Measurements from ENCODE around the gene NCOA5. TPM values are rescaled to one million over a fixed set of nuclear protein-coding genes. Genes with fewer than 3 reads are reported as not detected.

The NCOA5 gene
- total RNA-seq, 2 experiments from 2014 or later = 24.5 to 36.9 TPM

DNA sequence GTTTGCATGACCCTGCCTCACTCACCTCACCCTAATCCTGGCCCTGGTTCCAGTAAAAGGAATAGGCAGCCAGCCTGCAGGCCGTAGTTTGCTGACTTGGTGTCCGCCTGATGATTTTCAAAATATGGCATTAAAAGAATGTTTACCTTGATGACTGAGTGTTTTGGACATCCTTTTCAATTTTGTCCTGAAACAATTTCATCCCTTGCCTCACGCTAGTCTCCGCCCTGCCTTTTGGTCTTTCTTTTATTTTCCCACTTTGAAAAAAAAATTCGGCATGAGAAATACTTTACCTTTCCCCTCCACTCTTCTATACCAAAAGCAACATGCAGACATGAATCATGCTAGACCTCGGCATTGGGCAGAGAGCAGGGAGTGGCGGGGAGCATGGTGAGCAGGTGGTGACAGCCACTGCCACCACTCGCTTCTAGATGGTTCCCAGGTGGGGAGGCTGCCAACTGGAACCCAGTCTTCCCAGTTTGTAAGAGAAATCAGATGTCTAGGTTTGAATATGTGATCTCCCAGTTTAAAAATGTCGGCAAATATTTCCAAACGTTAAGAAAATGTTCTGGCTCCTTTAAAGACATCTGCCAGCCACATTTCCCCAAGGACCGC lies 37.7 kb upstream of the NCOA5 start:
- ATAC-seq = no peak
- CTCF ChIA-PET = no interaction called here
- no peak overlapping the region for H3K4me3 Mint-ChIP-seq
- H3K4me1 Mint-ChIP-seq = no peaks in the 10 kb centered on the region
- H3K9me3 Mint-ChIP-seq (ENCODE audit: low read depth) = no peaks in the 10 kb centered on the region
- peaks cover 35% of the 10 kb centered on the region for H3K27me3 Mint-ChIP-seq
- no peaks in the 10 kb centered on the region for H3K36me3 Mint-ChIP-seq
- no peak for DNase-seq
- no peak overlapping the region for H3K27ac Mint-ChIP-seq

DNA sequence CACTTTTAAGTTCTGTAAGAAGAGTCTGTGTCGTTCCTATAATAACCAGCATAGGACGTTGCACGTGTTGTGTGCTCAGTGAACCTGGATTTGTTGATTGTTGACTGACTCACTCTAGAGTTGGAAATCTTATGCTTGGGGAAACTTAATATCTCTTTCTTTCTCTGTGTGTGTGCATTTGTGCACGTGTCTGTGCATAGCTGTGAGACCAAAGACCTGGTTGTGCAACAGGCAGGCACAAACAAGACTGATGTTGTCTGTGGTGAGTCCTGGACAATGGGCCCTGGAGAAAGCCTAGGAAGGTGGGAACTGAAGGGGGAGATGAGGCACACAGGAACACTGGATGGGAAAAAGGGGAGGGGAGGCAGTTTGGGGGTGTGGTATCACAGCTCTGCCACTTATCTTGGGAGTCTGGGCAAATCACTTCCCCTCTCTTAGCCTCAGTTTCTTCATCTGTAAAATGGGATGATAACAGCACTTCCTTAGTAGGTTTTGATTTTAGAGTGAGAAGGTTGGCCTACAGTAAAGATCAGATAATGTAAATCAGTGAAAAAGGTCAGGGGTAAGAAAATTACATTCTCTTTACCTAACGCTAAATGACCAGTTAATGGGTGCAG lies 36.8 kb upstream of the NCOA5 start:
- H3K4me3 Mint-ChIP-seq = no peak overlapping the region
- H3K27ac Mint-ChIP-seq = no peak overlapping the region
- DNase-seq (no peak), ATAC-seq (no peak)
- no peaks in the 10 kb centered on the region for H3K9me3 Mint-ChIP-seq (ENCODE audit: low read depth)
- peaks cover 29% of the 10 kb centered on the region for H3K27me3 Mint-ChIP-seq
- CTCF ChIA-PET = no interaction called here
- H3K4me1 Mint-ChIP-seq = peaks cover 3% of the 10 kb centered on the region
- H3K36me3 Mint-ChIP-seq = no peaks in the 10 kb centered on the region

DNA sequence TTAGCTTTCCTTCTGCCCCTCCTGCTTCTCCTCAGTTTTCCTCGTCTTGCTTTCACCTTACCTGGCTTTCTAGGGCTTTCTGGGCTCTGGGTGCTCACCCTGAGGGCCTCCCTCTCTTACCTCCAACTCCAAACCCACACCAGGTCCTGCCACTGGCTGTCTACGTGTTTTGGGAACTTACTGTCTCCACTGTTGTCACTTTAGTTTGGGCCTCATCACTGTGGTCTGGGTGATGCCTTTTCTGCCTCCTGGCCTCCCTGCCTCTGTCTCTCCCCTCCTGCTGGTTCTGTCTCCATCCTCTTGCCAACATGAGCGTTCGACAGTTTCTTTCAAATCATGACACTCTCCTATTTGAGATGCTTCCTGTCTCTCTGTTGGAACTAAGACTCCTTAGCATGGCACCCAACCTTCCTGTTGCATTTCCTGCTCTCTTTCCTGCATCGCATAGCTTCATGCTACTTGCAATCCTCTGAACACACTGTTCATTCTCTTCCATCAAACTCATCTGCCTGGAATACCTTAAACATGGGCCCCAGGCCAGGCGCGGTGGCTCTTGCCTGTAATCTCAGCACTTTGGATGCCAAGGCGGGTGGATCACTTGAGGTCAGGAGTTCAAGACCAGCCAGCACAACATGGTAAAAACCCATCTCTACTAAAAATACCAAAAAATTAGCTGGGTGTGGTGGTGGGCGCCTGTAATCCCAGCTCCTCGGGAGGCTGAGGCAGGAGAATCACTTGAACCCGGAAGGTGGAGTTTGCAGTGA lies 33.9 kb upstream of the NCOA5 start:
- no peak for DNase-seq
- H3K4me3 Mint-ChIP-seq = no peak overlapping the region
- peaks cover 6% of the 10 kb centered on the region for H3K4me1 Mint-ChIP-seq
- no peaks in the 10 kb centered on the region for H3K36me3 Mint-ChIP-seq
- no peaks in the 10 kb centered on the region for H3K9me3 Mint-ChIP-seq (ENCODE audit: low read depth)
- peaks cover 2% of the 10 kb centered on the region for H3K27me3 Mint-ChIP-seq
- ATAC-seq = no peak
- H3K27ac Mint-ChIP-seq = no peak overlapping the region
- CTCF ChIA-PET = no interaction called here

DNA sequence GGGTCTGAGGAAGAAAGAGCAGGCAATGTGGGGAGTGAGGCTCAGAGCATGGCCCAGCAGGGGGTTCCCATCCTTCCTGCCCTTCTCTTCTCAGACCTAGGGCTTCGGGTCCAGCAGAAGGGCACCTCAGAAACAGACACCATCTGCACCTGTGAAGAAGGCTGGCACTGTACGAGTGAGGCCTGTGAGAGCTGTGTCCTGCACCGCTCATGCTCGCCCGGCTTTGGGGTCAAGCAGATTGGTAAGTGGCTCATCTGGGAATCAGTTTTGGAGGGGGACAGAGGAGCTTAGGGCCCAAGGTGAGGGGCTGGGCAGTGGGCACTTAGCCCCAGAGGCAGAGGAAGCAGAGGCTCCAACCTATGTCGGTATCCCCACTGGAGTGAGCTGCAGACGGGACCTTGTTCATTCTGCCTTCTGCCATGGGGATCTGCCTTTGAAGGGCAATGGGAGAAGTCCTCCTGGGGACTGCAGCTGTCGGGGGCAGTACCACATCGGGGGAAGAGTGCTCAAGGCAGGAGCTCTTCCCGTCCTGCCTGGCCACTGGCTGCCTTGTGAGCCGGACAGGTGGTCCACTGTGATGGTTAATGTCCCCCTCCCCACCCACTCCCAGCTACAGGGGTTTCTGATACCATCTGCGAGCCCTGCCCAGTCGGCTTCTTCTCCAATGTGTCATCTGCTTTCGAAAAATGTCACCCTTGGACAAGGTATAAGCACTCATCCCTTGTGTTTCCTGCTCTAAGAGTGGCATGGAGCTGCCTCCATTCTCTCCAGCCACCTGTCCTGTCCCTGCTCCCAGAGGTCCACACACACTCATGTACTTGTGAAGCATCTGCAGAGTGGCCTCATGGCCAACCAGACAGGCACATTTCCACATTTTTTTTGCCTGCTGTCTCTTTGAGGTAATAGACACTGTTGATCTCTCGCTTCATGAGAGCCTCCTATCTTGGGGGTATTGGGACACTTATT lies 33.0 kb upstream of the NCOA5 start:
- CTCF ChIA-PET = no interaction called here
- Mint-ChIP-seq H3K27me3 (peaks cover 2% of the 10 kb centered on the region), H3K36me3 (no peaks in the 10 kb centered on the region), H3K4me1 (peaks cover 11% of the 10 kb centered on the region), H3K4me3 (no peak overlapping the region), H3K9me3 (ENCODE audit: low read depth) (no peaks in the 10 kb centered on the region), H3K27ac (no peak overlapping the region)
- ATAC-seq (no peak), DNase-seq (no peak)

DNA sequence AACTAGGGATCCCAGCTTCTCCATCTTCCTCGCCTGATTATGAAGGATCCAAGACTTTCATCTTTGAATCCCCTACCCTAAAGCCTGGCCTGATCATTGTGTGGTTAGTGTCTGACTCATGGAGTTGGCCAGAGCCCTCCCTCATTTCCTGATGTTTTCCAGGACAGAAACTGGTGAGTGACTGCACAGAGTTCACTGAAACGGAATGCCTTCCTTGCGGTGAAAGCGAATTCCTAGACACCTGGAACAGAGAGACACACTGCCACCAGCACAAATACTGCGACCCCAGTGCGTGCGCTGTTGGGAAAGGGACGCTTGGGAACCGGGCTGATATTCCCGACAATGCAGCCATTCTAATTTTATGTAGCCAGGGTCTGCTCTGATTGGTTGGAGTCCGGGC lies 32.3 kb upstream of the NCOA5 start:
- Mint-ChIP-seq H3K27me3 (peaks cover 2% of the 10 kb centered on the region), H3K4me1 (peaks cover 15% of the 10 kb centered on the region), H3K27ac (no peak overlapping the region), H3K36me3 (no peaks in the 10 kb centered on the region), H3K9me3 (ENCODE audit: low read depth) (no peaks in the 10 kb centered on the region), H3K4me3 (no peak overlapping the region)
- DNase-seq (no peak), ATAC-seq (no peak)
- CTCF ChIA-PET = no interaction called here

DNA sequence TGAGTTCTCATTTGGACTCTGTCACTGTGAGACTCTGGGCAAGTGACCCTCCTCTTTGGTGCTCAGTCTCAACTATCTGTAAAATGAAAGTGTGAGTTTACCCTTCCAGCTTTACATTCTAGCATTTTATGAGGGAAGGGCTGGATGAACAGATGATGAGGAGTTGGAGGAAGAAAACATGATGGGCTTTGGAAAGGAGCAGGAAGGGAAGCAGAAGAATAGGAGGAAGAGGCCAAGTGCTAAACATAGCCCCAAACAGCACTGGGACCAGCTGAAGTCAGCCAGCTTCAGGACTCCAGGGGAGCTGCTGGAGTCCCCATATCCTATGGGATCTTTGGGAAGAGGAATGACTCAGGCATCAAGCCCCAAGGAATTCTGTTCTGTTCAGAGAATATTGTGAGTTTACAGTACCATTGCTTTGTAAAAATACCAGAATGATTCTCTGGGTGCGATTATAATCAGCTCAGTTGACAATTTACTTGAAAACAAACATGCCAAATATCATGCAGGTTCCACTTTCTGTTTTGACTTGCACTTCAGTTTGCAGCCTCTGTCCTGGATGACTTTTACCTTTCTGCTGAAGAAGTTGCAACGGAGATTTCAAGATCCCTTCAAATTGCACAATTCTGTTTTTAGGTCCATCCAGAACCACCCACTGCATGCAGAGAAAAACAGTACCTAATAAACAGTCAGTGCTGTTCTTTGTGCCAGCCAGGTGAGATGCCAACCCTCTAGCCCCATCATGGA lies 31.6 kb upstream of the NCOA5 start:
- H3K27ac Mint-ChIP-seq = no peak overlapping the region
- DNase-seq = peak; percentile 19
- H3K4me1 Mint-ChIP-seq = peaks cover 15% of the 10 kb centered on the region
- no peak for ATAC-seq
- H3K9me3 Mint-ChIP-seq (ENCODE audit: low read depth) = no peaks in the 10 kb centered on the region
- H3K36me3 Mint-ChIP-seq = no peaks in the 10 kb centered on the region
- no peak overlapping the region for H3K4me3 Mint-ChIP-seq
- H3K27me3 Mint-ChIP-seq = no peaks in the 10 kb centered on the region
- CTCF ChIA-PET = interaction anchor here (1.4 kb wide), 2 partner anchors 11 to 14 kb away, joined by 3 to 4 read pairs; no protein-coding TSS in a partner anchor

DNA sequence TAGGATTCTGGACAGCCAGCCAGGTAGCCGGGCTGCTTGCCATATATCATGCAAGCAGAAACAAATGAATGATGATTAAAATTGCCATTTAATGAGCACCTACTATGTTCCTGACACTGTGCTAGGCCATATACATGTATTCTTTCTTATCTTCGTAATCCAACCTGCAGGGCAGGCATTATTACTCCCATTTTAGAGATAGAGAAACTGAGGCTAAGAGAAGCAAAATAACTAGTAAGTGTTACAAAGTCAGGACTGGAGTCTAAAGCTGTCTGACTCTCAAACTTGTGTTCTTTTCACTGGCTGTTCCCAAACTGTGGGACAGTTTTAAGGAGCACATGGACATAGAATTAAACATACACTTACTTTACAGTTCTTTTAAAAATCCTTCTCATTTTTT lies 30.4 kb upstream of the NCOA5 start:
- Mint-ChIP-seq H3K36me3 (no peaks in the 10 kb centered on the region), H3K27me3 (peaks cover 6% of the 10 kb centered on the region), H3K27ac (no peak overlapping the region), H3K4me1 (peaks cover 15% of the 10 kb centered on the region), H3K9me3 (ENCODE audit: low read depth) (no peaks in the 10 kb centered on the region), H3K4me3 (no peak overlapping the region)
- CTCF ChIA-PET = interaction anchor here (1.4 to 1.5 kb wide), 3 partner anchors 12 to 105 kb away, joined by 3 to 5 read pairs (median 4); no protein-coding TSS in a partner anchor
- ATAC-seq (no peak), DNase-seq (no peak)

DNA sequence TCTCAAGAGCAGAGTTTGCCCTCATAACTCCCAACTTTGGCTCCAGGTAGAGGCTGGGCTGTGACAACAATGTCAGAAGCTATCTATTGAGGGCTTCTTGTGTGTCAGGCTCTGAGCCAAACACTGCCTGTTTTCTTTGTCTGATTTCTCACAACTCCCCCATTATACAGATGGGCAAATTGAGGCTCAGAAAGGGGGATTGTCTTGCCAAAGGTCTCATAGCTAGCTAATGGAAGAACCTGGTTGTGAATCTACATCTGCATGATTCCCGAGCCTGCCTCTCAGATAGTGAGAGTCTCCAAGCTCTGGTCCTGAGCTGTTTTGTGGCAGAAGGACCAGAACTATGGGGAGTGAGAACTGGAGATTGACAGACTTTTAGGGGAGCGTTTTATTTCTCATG lies 29.8 kb upstream of the NCOA5 start:
- no peak overlapping the region for H3K27ac Mint-ChIP-seq
- no peak overlapping the region for H3K4me3 Mint-ChIP-seq
- CTCF ChIA-PET = interaction anchor here (1.4 to 1.8 kb wide), 3 partner anchors 56 to 230 kb away, joined by 3 to 5 read pairs (median 4); no protein-coding TSS in a partner anchor
- no peaks in the 10 kb centered on the region for H3K36me3 Mint-ChIP-seq
- ATAC-seq (no peak), DNase-seq (no peak)
- H3K27me3 Mint-ChIP-seq = peaks cover 6% of the 10 kb centered on the region
- peaks cover 15% of the 10 kb centered on the region for H3K4me1 Mint-ChIP-seq
- no peaks in the 10 kb centered on the region for H3K9me3 Mint-ChIP-seq (ENCODE audit: low read depth)

DNA sequence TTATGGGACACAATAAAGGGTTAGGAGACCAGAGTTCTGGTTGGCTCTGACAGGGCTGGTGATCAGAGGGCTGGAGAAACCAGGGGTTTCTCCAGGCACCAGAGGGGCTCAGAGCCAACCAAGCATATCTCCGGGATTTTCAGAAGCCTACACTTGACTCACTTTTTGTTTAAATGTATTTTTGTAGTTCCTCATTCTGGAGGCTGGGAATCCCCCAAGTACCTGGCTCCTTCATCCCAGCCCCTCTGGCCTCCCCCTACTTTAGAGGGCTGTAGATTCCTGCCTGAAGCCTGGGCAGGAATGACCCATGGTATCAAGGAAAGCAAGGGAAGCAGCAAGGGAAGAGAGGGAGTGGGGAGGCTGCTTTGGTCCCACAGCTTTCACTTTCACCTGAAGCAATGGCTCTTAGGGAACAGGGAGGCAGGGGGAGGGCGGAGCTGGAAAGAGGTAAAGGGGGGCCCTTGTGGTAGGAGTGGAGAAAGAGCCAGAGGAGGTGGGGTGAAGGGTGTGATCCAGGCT lies 29.3 kb upstream of the NCOA5 start:
- DNase-seq = no peak
- CTCF ChIA-PET = interaction anchor here (1.4 to 1.8 kb wide), 3 partner anchors 57 to 231 kb away, joined by 3 to 5 read pairs (median 4); no protein-coding TSS in a partner anchor
- no peaks in the 10 kb centered on the region for H3K9me3 Mint-ChIP-seq (ENCODE audit: low read depth)
- H3K27ac Mint-ChIP-seq = no peak overlapping the region
- H3K4me1 Mint-ChIP-seq = peaks cover 15% of the 10 kb centered on the region
- H3K36me3 Mint-ChIP-seq = no peaks in the 10 kb centered on the region
- no peak for ATAC-seq
- H3K27me3 Mint-ChIP-seq = peaks cover 6% of the 10 kb centered on the region
- H3K4me3 Mint-ChIP-seq = no peak overlapping the region

DNA sequence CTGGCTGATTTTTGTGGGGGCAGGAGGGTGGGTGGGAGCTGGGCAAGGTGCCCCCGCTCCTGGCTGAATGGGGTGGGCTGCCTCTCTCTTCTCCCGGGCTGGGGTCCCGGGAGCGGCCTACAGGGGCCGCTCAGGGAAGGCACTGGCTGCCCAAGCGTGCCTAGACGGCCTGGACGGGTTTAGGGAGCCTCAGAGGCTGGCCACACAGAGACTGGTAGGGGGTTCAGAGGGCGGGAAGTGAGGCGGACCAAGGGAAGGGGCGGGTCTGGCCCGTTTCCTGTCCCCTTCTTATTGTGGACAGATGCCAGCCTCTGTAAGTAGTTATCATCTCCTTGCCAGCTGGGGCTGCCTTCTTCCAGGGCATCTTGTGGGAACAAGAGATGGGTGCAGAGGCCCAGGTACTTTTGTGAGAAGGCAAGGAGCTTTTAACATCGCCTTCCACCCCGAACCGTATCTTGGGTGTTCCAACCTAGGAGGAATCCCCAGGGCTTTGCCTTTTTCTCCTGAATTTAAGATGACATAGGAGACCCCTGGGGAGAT lies 28.8 kb upstream of the NCOA5 start:
- no peaks in the 10 kb centered on the region for H3K9me3 Mint-ChIP-seq (ENCODE audit: low read depth)
- H3K4me3 Mint-ChIP-seq = peak overlapping the region; percentile 76
- CTCF ChIA-PET = interaction anchor here (1.4 to 1.8 kb wide), 2 partner anchors 57 to 231 kb away, joined by 3 to 4 read pairs; no protein-coding TSS in a partner anchor
- no peak for DNase-seq
- peaks cover 6% of the 10 kb centered on the region for H3K27me3 Mint-ChIP-seq
- peaks cover 15% of the 10 kb centered on the region for H3K4me1 Mint-ChIP-seq
- no peak overlapping the region for H3K27ac Mint-ChIP-seq
- peak; percentile 32 for ATAC-seq
- H3K36me3 Mint-ChIP-seq = no peaks in the 10 kb centered on the region

DNA sequence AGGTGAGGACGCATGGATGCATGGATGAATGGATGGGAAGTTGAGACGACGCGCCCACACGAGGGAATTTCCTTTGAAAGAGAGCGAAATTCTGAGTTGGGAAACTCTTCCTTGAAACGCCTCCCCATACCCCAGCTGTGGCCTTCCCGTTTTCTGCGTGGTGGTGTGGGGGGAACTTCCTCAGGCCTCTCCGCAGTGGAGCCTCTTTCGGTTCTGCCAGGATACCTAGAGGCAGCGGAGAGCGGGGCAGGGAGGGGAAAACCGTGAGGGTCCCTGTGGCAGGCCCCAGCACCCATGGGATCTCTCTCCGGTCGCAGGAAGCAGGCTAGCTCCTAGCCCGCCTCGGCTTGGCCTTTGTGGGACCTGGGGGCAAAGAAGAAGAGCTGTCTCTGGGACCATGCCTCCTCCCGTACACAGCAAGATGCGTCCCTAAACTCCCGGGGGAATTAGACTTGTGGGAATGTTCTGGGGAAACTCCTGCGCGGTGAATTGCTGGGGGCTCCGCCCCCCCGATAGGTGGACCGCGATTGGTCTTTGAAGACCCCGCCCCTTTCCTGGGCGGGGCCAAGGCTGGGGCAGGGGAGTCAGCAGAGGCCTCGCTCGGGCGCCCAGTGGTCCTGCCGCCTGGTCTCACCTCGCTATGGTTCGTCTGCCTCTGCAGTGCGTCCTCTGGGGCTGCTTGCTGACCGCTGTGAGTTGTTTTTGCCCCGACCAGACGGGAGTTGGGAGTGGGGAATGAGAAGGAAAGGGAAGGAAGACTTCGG lies 28.1 kb upstream of the NCOA5 start, which contains the start of gene CD40:
Gene CD40 (plus strand): TSS at position 611 of the 764 bp plus-strand sequence. CDS start 30 bp downstream, at position 641.
- H3K27me3 Mint-ChIP-seq = peaks cover 8% of the 10 kb centered on the region
- CTCF ChIA-PET = interaction anchor here (1.8 kb wide), 1 partner anchor 232 kb away, joined by 4 read pairs; no protein-coding TSS in a partner anchor
- peak; percentile 89 for ATAC-seq
- peak; percentile 64 for DNase-seq
- H3K4me1 Mint-ChIP-seq = peaks cover 15% of the 10 kb centered on the region
- H3K36me3 Mint-ChIP-seq = no peaks in the 10 kb centered on the region
- H3K9me3 Mint-ChIP-seq (ENCODE audit: low read depth) = no peaks in the 10 kb centered on the region
- peak within 1 kb of the TSS; percentile 76 for H3K4me3 Mint-ChIP-seq
- no peak within 1 kb of the TSS for H3K27ac Mint-ChIP-seq
